Mesenteric fat pad (tissue), 1 donor: ENCODE measurements around the gene PPP1R13B. TPM values are rescaled to one million over a fixed set of nuclear protein-coding genes. Genes with fewer than 3 reads are reported as not detected.

Experiments
- DNase-seq: peaks from one replicate; pipeline ENCODE4 v3.0.0-alpha.2; 2020; ENCODE audit warnings: low spot score
- total RNA-seq: library from RNA; stranded (reverse); fragmentation: NEBNext Ultra II Directional; extraction: Animal tissue kit (Norgen Biotek cat#: 25700); gene quantifications from one replicate; pipeline ENCODE4 v1.2.1, GENCODE V29; 2021
- donor health status: DM: yes; HTN: yes; CAD: no.

Gene PPP1R13B
- total RNA-seq, 1 donor from 2014 or later, result 26.2 TPM

DNA sequence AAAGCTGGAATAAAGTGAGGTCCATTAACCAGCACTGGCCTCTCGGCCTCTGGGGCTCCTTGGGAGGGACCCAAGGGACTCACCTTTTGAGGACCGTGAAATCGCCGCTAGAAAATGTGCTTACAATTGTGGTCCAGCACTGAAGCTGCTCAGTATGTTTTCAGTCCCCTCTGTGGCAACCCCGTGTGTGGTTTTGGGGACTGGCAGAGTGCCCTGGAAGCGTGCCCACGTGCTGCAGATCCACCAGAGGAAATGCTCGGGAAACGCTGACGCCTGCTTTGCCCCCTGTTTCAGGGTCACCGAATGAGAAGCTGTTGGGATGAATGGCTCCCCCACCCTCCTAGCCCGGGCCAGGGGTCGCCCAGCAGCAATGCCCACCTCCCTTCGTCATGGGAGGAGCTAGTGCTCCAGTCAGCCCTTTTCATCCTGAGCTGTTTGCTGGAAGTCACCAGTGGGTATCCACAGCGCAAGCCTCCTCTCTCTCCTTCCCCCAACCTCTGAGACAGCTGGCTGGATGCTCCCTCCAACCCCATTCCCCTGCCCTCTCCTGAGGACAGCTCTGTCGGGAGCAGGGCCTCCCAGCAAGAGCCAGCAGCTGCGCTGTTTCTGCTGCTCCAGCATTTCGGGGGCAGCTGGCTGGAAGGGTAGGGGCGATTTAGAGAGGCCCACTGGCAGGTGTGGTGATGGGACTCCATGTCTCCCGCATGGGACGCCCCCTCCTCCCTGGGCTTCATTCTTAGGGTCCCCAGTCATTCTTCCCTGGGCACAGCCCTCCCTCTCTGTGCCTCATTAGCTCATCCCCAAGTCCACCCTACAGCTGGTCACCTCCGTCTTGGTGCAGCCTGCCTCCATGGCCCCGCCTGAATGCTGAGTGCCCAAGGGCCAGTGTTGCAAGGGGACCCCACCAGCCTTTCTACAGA, 33.2 kb upstream of the PPP1R13B start:
- DNase-seq, result peak; percentile 94

- no peak for DNase-seq
Observed at GRCh38 chr14:103879570-103880347, 32.4 kb upstream of the PPP1R13B start.

DNA sequence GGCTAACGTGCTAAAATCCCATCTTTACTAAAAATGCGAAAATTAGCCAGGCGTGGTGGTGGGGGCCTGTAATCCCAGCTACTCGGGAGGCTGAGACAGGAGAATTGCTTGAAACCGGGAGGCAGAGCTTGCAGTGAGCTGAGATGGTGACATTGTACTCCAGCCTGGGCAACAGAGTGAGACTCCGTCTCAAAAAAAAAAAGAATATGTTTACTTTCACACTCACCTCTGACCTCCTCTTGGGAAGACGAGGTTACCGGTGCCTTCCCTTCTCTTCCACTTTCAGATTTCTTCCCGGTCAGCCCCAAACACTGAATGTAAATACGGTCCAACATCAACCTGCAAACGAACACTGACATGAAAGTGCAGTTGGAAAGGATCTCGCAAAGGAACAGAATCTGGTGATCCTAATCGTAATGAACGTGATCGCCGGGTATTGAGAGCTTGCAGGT, 31.8 kb upstream of the PPP1R13B start:
- no peak for DNase-seq

GRCh38 chr14:103878180-103878579, 30.8 kb upstream of the PPP1R13B start:
- DNase-seq, result no peak

GRCh38 chr14:103875010-103875409, 27.6 kb upstream of the PPP1R13B start:
- no peak for DNase-seq

DNA sequence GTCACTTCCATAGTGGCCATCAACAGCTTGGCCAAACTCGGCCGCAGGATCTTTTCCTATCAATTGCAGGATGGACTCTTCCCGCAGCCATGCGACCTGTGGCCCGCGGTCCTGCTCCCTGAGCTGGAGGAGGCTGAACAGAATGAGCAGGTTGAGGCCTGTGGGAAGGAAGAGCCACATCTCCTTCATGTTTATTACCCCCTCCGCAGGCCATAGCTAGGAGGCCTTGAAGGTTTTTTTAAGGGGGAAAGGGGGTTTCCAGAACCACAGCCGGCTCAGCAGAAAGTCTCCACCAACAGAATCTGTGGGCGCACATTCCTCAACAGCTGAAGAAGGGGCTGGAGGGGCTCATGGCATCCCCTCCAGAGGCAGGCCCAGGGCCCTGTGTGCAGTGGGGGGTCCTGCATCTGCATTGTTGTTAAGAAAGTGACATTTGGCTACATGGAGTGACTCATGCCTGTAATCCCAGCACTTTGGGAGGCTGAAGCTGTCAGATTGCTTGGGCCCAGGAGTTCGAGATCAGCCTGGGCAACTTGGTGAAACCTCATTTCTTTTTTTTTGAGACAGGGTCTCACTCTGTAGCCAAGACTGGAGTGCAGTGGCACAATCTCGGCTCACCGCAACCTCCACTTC, 25.2 kb upstream of the PPP1R13B start:
- DNase-seq, result no peak

DNA sequence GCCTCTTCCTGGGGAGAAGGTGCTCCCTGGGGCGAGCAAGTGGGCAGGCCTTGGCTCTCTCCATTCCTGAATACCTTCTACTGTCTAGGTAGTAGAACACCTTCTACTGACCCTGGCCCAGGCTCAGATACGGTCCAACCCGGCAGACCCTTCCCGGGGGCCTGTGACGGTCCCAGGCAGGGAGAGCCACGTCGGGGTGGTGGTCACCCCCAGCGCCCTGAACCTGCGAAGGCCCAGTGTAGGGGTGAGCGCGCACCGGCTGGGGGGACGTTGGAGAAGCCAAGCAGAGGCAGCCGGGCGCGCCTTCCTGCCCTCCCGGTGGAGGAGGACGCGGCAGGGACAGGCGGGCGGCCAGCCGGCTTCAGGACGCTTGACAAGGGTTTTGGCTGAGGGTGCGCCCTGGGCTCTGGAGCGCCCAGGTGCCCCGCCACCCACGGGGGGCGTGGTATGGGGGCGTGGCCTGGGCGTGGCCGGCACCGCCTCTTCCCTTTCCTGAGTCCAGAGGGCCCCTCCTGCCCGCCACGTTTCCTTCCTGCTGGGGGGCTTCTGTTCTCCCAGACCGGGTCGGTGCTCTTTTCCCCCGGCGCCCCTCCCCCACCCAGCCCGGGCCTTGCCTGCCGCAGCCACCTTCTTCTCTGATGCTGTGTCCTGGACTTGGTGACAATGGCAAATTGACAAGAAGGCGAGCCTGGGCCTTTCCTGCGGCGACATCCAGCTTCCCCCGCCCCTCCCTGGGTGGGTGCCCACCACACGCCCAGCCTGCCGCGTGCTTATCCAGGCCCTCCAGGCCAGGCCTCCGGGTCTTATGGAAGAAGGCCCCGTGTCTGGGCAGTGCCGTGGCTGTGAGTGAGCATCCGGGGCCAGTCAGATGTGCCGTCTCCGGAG, 24.5 kb upstream of the PPP1R13B start:
- DNase-seq, result no peak

GRCh38 chr14:103870891-103871595, 23.7 kb upstream of the PPP1R13B start:
- DNase-seq, result no peak

DNA sequence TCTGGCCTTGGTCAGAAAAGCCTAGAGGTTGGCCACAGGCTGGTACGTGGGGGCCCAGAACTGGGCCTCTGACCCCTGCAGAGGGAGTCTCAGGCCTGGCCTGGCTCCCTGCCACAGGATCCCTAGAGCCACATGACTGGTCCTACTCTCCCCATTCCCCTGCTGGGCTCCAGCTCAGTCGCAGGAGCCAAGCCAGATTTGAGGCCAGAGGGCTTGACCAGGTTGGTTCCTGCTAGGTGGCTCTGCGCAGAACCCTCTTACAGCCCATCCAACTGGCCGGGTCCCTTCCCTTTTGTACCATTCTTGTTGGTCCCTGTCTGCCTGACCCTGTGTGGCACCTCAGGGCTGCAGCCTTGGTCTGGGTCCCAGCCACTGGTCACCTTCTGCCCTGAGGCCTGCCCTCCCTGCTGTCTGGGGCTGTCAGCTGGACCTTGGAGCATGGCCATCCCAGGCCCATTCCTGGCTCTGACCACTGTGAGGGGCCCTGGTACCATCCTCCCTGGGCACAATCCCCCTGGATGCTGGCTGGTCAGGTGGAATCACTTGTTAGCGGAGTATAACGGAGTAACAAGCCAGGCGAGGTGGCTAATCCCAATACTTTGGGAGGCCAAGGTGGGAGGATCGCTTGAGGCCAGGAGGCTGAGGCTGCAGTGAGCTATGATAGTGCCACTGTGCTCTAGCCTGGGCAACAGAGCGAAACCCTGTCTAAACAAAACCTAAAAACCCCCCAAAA, 22.9 kb upstream of the PPP1R13B start:
- no peak for DNase-seq

DNA sequence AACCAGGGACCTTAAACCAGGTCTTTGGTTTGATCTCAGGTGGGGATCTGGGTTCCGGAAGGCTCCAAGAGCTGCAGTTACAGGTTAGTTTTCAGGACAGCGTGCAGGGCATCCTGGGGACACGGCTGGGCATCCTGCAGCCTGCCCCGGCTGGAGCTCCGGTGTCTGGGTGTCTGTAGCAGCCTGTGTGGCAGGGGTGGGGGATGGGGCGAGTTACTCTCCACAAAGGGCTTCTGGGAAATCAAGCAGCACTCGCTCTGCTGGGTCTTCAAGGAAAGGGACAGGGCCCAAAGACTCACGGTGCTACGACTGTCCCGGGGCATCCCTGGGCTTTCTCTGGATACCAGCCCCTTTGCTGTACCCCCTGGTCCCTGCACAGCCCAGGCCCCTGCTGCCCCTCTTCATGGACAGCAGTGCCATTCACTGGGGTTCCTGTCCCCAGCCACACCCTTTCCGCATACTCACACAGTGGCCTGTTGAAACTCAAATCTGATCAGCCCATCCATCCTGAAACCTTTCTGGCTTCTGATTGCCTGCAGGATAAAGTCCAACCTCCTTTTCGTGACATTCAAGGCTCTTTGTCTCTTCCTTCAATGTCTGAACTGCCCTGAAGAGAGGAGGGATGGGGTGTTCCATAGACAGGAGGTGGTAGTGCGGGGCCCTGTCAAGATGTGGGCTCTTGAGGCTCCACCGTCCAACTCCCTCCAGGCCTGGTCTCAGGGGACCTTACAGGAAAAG, 22.2 kb upstream of the PPP1R13B start:
- no peak for DNase-seq

DNA sequence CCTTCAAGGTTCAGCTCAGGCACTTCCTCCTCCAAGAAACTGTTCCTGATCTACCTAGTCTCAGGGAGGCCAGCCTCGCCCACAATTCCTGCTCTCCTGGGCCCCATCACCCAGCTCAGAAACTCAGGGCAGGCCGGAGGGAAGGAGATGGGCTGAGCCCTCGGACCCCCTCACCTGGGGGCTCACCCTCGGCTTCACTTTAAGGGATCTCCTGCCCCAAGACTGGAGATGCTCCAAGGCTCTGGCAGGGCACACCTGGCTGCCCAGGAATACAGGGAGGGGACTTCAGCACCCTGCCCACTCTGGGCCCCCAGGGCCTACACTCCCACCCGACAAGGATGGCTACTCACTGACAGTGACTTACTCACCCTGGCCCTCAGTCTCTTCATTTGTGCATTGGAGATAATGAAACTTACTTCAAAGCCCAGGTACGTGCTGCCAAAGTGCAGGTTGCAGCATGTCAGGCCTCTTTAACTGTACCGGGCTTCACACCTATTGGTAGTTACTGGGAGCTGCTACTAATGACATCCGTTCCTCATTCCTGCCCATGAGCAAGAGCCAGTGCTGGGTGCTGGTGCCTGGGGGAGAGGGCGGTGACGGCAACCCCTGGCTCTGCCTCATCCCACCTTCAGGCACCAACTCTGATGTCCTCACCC, 21.0 kb upstream of the PPP1R13B start:
- DNase-seq, result no peak

DNA sequence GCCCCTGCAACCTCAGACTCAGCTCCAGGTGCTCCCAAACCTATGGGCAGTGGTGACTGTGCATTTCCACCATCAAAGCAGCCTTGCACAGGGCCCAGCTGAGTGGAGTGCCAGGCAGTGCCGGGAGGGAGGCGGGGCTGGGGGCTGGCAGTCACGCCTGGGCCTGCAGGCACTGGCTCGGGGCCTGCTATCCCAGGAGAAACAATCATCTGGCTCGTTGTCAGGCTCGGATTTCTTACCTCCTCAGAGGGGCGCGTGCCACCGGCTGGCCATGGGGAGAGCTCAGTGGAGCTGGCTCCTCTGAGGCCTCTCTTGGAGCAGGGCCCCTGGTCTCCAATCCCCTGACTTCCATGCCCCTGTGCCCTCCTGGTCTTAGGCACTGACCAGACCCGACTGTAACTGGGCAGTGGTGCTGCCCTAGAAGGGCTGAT, 20.2 kb upstream of the PPP1R13B start:
- DNase-seq, result no peak

DNA sequence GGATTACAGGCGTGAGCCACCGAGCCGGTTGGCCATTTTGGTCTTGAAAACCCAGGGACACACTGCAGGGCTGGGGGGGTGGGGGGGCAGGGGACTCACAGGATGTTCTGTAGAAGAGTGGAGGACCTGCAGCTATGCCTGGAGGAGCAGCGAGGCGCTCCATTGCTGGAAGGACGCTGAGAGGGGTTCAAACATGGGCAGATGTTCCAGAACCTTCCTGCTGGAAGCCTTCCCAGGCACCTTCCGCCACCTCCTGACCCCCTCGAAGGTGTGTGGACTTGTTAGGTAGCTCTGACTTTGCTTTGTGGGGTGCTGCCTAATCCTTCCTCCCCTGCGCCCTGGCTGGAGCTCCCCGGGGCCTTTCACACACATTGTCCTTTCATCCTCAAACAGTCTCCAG, 19.6 kb upstream of the PPP1R13B start:
- no peak for DNase-seq

GRCh38 chr14:103863245-103863644, 15.9 kb upstream of the PPP1R13B start:
- DNase-seq, result no peak

GRCh38 chr14:103862393-103862782, 15.0 kb upstream of the PPP1R13B start:
- no peak for DNase-seq

GRCh38 chr14:103861413-103862392, 14.3 kb upstream of the PPP1R13B start:
- DNase-seq, result no peak
